ENCODE data around the gene CACNA1I.

The CACNA1I gene

GRCh38 chr22:39717099-39717498, 146.5 kb downstream of the CACNA1I start:
- Histone ChIP-seq H3K36me3 (ENCODE audit: low read length) (no peaks in the 10 kb centered on the region), H4K20me1 (ENCODE audit: low read depth, low read length) (no peaks in the 10 kb centered on the region), H3K4me2 (ENCODE audit: low read depth, low read length, poor library complexity, severe bottlenecking) (no peak overlapping the region), H3K27me3 (ENCODE audit: low read length) (no peaks in the 10 kb centered on the region), H3K9me3 (ENCODE audit: insufficient read depth, low read length) (no peaks in the 10 kb centered on the region), H3K9me2 (replicated peaks; ENCODE audit: insufficient read depth, low read length) (no peaks in the 10 kb centered on the region), H2AFZ (ENCODE audit: low read depth, low read length, severe bottlenecking) (no peak overlapping the region), H3K79me2 (ENCODE audit: insufficient read depth, low read length) (no peaks in the 10 kb centered on the region), H3K4me3 (ENCODE audit: insufficient read depth, low read length, poor library complexity, severe bottlenecking) (no peak overlapping the region), H3K9ac (ENCODE audit: low read length) (no peak overlapping the region), H3K27ac (ENCODE audit: low read depth, low read length) (no peak overlapping the region), H3F3A (ENCODE audit: insufficient read depth) (no peaks in the 10 kb centered on the region)
- TF ChIP-seq CTCF (IDR thresholded peaks at IDR 0.05; ENCODE audit: insufficient read depth, low read length, poor library complexity, severe bottlenecking): no peak
- TF ChIP-seq EZH2phosphoT487 (conservative IDR thresholded peaks at IDR 0.05; ENCODE audit: low read length): no peak

GRCh38 chr22:39718206-39718605, 147.7 kb downstream of the CACNA1I start:
- Histone ChIP-seq H2AFZ (ENCODE audit: low read depth, low read length, severe bottlenecking) (no peak overlapping the region), H3K4me2 (ENCODE audit: low read depth, low read length, poor library complexity, severe bottlenecking) (no peak overlapping the region), H3K27me3 (ENCODE audit: low read length) (no peaks in the 10 kb centered on the region), H3F3A (ENCODE audit: insufficient read depth) (no peaks in the 10 kb centered on the region), H3K9me3 (ENCODE audit: insufficient read depth, low read length) (no peaks in the 10 kb centered on the region), H3K9ac (ENCODE audit: low read length) (no peak overlapping the region), H3K79me2 (ENCODE audit: insufficient read depth, low read length) (no peaks in the 10 kb centered on the region), H3K4me3 (ENCODE audit: insufficient read depth, low read length, poor library complexity, severe bottlenecking) (no peak overlapping the region), H4K20me1 (ENCODE audit: low read depth, low read length) (no peaks in the 10 kb centered on the region), H3K27ac (ENCODE audit: low read depth, low read length) (no peak overlapping the region), H3K9me2 (replicated peaks; ENCODE audit: insufficient read depth, low read length) (no peaks in the 10 kb centered on the region), H3K36me3 (ENCODE audit: low read length) (no peaks in the 10 kb centered on the region)
- TF ChIP-seq CTCF (IDR thresholded peaks at IDR 0.05; ENCODE audit: insufficient read depth, low read length, poor library complexity, severe bottlenecking): no peak
- no peak for TF ChIP-seq EZH2phosphoT487 (conservative IDR thresholded peaks at IDR 0.05; ENCODE audit: low read length)

GRCh38 chr22:39718921-39719475, 148.4 kb downstream of the CACNA1I start:
- Histone ChIP-seq H3K79me2 (ENCODE audit: insufficient read depth, low read length) (no peaks in the 10 kb centered on the region), H3K27me3 (ENCODE audit: low read length) (no peaks in the 10 kb centered on the region), H3K4me3 (ENCODE audit: insufficient read depth, low read length, poor library complexity, severe bottlenecking) (no peak overlapping the region), H3K9ac (ENCODE audit: low read length) (no peak overlapping the region), H4K20me1 (ENCODE audit: low read depth, low read length) (no peaks in the 10 kb centered on the region), H2AFZ (ENCODE audit: low read depth, low read length, severe bottlenecking) (no peak overlapping the region), H3K4me2 (ENCODE audit: low read depth, low read length, poor library complexity, severe bottlenecking) (no peak overlapping the region), H3F3A (ENCODE audit: insufficient read depth) (no peaks in the 10 kb centered on the region), H3K27ac (ENCODE audit: low read depth, low read length) (no peak overlapping the region), H3K36me3 (ENCODE audit: low read length) (no peaks in the 10 kb centered on the region), H3K9me3 (ENCODE audit: insufficient read depth, low read length) (no peaks in the 10 kb centered on the region), H3K9me2 (replicated peaks; ENCODE audit: insufficient read depth, low read length) (no peaks in the 10 kb centered on the region)
- TF ChIP-seq CTCF (IDR thresholded peaks at IDR 0.05; ENCODE audit: insufficient read depth, low read length, poor library complexity, severe bottlenecking) (no peak), EZH2phosphoT487 (conservative IDR thresholded peaks at IDR 0.05; ENCODE audit: low read length) (no peak)

Data from SU-DHL-6 (cell line).